ENCODE results near the gene MUC4. TPM values are rescaled to one million over a fixed set of nuclear protein-coding genes. Genes with fewer than 3 reads are reported as not detected.

Gene MUC4
- total and polyA plus RNA-seq, 2 of the 4 experiments (the other 2 are of a cell fraction), result not detected

- ATAC-seq (ENCODE audit: low read depth), result no peak
- 80% methylated on average over 1 of the region's 6 CpGs; no CpG with 5 or more reads in 1 of the 2 experiments for WGBS, 2 experiments (ENCODE audit: extremely low coverage in 2 of 2, insufficient read length in 1 of 2)
- H3K9me1 ChIP-seq (ENCODE audit: insufficient read depth, low read length), result no peaks in the 10 kb centered on the region
- POLR2A ChIA-PET (ENCODE audit: unreplicated experiment), result no interaction called here
- H3K79me1 ChIP-seq (ENCODE audit: low read depth in 1 of 2, low read length in 2 of 2), result no peaks in the 10 kb centered on the region
- no TSS peak for BruUV-seq (replicated peaks)
- DNase-seq, result no peak
- no peaks in the 10 kb centered on the region for H4K20me1 ChIP-seq (ENCODE audit: insufficient read depth, low read length)
- H3K9ac ChIP-seq (ENCODE audit: low read depth, low read length), result no peak overlapping the region
- H2BK15ac ChIP-seq (ENCODE audit: low read depth, low read length), result no peak overlapping the region
- no peak overlapping the region for H2AFZ ChIP-seq (replicated peaks; ENCODE audit: low read length, poor library complexity)
- no peak overlapping the region for H4K5ac ChIP-seq (ENCODE audit: low read depth, low read length)
- H3K4me2 ChIP-seq (ENCODE audit: low read depth, low read length), result no peak overlapping the region
- H3K18ac ChIP-seq (ENCODE audit: low read depth, low read length), result no peak overlapping the region
- H3K56ac ChIP-seq (ENCODE audit: extremely low read depth, insufficient read depth, low read length), result no peak overlapping the region
- H2AK9ac ChIP-seq (replicated peaks; ENCODE audit: low read depth, low read length, poor library complexity), result no peak overlapping the region
- no peak overlapping the region for H2BK20ac ChIP-seq (ENCODE audit: low read depth, low read length)
- CTCF ChIA-PET, result interaction anchor here (0.7 to 2.6 kb wide), 2 partner anchors 34 to 993 kb away, joined by 4 to 19 read pairs; no protein-coding TSS in a partner anchor
- peaks cover 2% of the 10 kb centered on the region; the same call in 1 of the 2 replicates for H3K36me3 ChIP-seq (ENCODE audit: control insufficient read depth, insufficient read depth, low read length)
- no peak overlapping the region for H2BK120ac ChIP-seq (ENCODE audit: low read depth, low read length)
- intact Hi-C loops (cut with micrococcal nuclease) (no loop called here), dilution Hi-C loops (cut with HindIII; ENCODE audit: low sequenced_read_pairs, unreplicated experiment) (no loop called here), in situ Hi-C loops (cut with MboI; ENCODE audit: low sequenced_read_pairs) (loop anchor here (5.0 kb wide), 1 partner anchor 37 kb away; no protein-coding TSS in a partner anchor)
- H3K4ac ChIP-seq (ENCODE audit: low read depth, low read length), result no peak overlapping the region
- H3K23ac ChIP-seq (ENCODE audit: low read depth, low read length), result no peak overlapping the region
- 0 out of 2 replicates have a peak, but pooled peaks cover 2% of the 10 kb centered on the region for H3K4me1 ChIP-seq (ENCODE audit: control insufficient read depth, insufficient read depth, low read length)
- H3K14ac ChIP-seq (replicated peaks; ENCODE audit: low read depth, low read length), result no peak overlapping the region
- H3K27ac ChIP-seq (ENCODE audit: insufficient read depth, low read length), result no peak overlapping the region
- H2BK5ac ChIP-seq (ENCODE audit: low read depth, low read length, poor library complexity, severe bottlenecking), result no peak overlapping the region
- no peaks in the 10 kb centered on the region for H3K27me3 ChIP-seq (ENCODE audit: control insufficient read depth, insufficient read depth, low read length)
- no peak overlapping the region for H3K4me3 ChIP-seq (ENCODE audit: insufficient read depth, low read depth, low read length)
- no peak overlapping the region for H4K91ac ChIP-seq (ENCODE audit: insufficient read depth, low read depth, low read length)
- H2AK5ac ChIP-seq (ENCODE audit: low read depth, low read length), result no peak overlapping the region
- TF ChIP-seq RFX5 (IDR thresholded peaks at IDR 0.05; ENCODE audit: low read depth, low read length) (no peak), MAFK (IDR thresholded peaks at IDR 0.05; ENCODE audit: low read depth, low read length) (no peak), MAZ (IDR thresholded peaks at IDR 0.05; ENCODE audit: borderline replicate concordance, low read depth, low read length) (no peak), MXI1 (IDR thresholded peaks at IDR 0.05; ENCODE audit: borderline replicate concordance, low read depth, low read length) (no peak), NFE2L2 (IDR thresholded peaks at IDR 0.05; ENCODE audit: low read depth, low read length) (no peak), CHD1 (IDR thresholded peaks at IDR 0.05; ENCODE audit: low read depth, low read length) (no peak), BHLHE40 (IDR thresholded peaks at IDR 0.05; ENCODE audit: low read depth, low read length) (no peak), ELK1 (IDR thresholded peaks at IDR 0.05; ENCODE audit: borderline replicate concordance, low read depth, low read length) (no peak), FOS (IDR thresholded peaks at IDR 0.05; ENCODE audit: low read depth, low read length) (no peak)
- no peaks in the 10 kb centered on the region for H3K9me3 ChIP-seq (ENCODE audit: control insufficient read depth, insufficient read depth, low read length)
- no peak overlapping the region for H4K8ac ChIP-seq (ENCODE audit: low read depth in 2 of 2, low read length in 2 of 2)
Measured at GRCh38 chr3:195860456-195860855, 48.7 kb upstream of the MUC4 start.

Data from IMR-90 (cell line).